DOHH2 (cell line): ENCODE data around the gene SLC51A.

Source experiments
- CTCF ChIP-seq: fragments of 200-600 bp; sonication (generic); IDR thresholded peaks from one replicate; pipeline ENCODE4 v1.5.1; 2014; ENCODE audit warnings: antibody characterized with exemption, mild to moderate bottlenecking, low read depth, low read length; ENCODE audit not compliant: poor library complexity, severe bottlenecking
- EZH2phosphoT487 ChIP-seq: fragments of 200-600 bp; sonication (generic); IDR thresholded peaks from 2 replicates; pipeline ENCODE4 v1.6.1; 2017; ENCODE audit warnings: borderline replicate concordance, mild to moderate bottlenecking, antibody characterized with exemption, low read length, moderate library complexity, mixed read lengths

DNA sequence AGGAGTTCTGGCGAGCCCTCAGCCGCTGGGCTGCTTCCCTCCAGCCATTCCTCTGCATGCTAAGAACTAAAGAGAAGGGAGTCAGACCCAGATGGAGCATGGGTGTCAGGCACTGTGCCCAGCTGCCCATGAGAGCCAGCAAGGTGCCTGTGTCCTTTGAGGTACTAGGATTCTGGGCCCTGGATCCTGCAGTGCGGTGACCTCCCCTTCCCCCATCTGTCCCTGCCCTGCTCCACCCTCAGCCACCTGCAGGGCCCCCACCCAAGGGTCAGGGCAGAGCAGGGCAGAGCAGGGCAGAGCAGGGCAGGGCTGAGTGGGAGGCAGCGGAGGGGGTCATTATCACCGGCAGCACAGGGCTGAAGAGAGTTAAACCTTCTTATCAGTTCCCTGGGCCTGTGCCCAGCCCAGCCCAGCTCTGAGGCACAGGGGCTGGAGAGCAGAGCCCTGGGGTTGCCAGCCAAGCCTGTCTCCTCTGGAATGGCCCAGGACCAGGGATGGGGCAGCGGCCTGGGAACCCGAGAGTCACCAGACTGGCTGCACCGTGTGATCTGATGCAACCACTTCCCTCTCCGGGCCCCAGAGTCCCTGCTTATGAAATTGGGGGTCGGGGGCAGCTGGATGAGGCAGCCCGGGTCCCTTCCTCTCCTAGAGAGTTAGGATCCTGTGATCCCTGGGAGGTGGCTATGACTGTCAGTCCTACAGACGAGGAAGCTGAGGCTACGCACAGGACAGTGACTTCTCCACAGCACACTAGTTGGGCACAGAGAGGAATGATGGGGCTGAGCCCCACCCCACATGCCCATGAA is 22.4 kb upstream of the SLC51A start:
- no peak for TF ChIP-seq CTCF
- TF ChIP-seq EZH2phosphoT487, result no peak
